CD4-positive, alpha-beta T cell (primary cell): ENCODE data around the gene SORCS2. TPM values are rescaled to one million over a fixed set of nuclear protein-coding genes. Genes with fewer than 3 reads are reported as not detected.

Experiments used
- ATAC-seq: fragments of 200-7000 bp; cut with Tn5 transposase; one replicate; pipeline ENCODE4 v1.10.0; 2022; ENCODE audit warnings: mild to moderate bottlenecking; ENCODE audit not compliant: poor library complexity
- CTCF ChIA-PET: fragments of 350-600 bp; sonication (Branson Sonifier 250); formaldehyde crosslinking; loops from one replicate; lab custom pipeline; 2021; ENCODE audit warnings: antibody characterized with exemption, inconsistent platforms; lab: Charles Lee
- POLR2A ChIA-PET: fragments of 350-600 bp; sonication (Branson Sonifier 250); formaldehyde crosslinking; loops from one replicate; lab custom pipeline; 2021; ENCODE audit warnings: antibody characterized with exemption, inconsistent platforms; lab: Charles Lee
- DNase-seq, 14 experiments: peaks; one replicate each; pipeline ENCODE4 v3.0.0-alpha.2; 2013 to 2020; ENCODE audit warnings: mixed read lengths in 2 of 14
- H3K27ac ChIP-seq, 2 donors: one replicate each; pipeline versions ENCODE4 v1.5.1 to v1.7.0; 2013; ENCODE audit warnings: low read length in 2 of 2, low read depth in 1 of 2, mild to moderate bottlenecking in 1 of 2
- H3K27me3 ChIP-seq, 2 experiments: 1 replicate in 1 of 2; 2 replicates in 1 of 2; pipeline versions ENCODE4 v1.6.1 to v1.7.0; 2013; ENCODE audit warnings: low read length in 2 of 2, control low read depth in 1 of 2, mild to moderate bottlenecking in 1 of 2, moderate library complexity in 1 of 2; ENCODE audit not compliant: insufficient read depth in 2 of 2, control insufficient read depth in 1 of 2
- H3K36me3 ChIP-seq: one replicate; pipeline ENCODE4 v1.6.1; 2013; ENCODE audit warnings: low read length, control low read depth; ENCODE audit not compliant: insufficient read depth
- H3K4me1 ChIP-seq: one replicate; pipeline ENCODE4 v1.6.1; 2013; ENCODE audit warnings: low read length, control low read depth; ENCODE audit not compliant: insufficient read depth
- H3K4me3 ChIP-seq: one replicate; pipeline ENCODE4 v1.5.1; 2013; ENCODE audit warnings: mild to moderate bottlenecking, low read length, moderate library complexity
- H3K9me3 ChIP-seq, 2 experiments: 1 replicate in 1 of 2; 2 replicates in 1 of 2; pipeline versions ENCODE4 v1.6.1 to v1.7.0; 2013; ENCODE audit warnings: low read length in 2 of 2, mild to moderate bottlenecking in 2 of 2, control low read depth in 1 of 2, moderate library complexity in 1 of 2; ENCODE audit not compliant: control insufficient read depth in 1 of 2, insufficient read depth in 1 of 2
- H3K27ac Mint-ChIP-seq: one replicate; pipeline ENCODE4 v1.8.0; 2020; ENCODE audit warnings: mixed read lengths
- H3K27me3 Mint-ChIP-seq: one replicate; pipeline ENCODE4 v1.8.0; 2021; ENCODE audit warnings: mixed read lengths
- H3K36me3 Mint-ChIP-seq: one replicate; pipeline ENCODE4 v1.8.0; 2021; ENCODE audit warnings: low read depth, mixed read lengths
- H3K4me1 Mint-ChIP-seq: one replicate; pipeline ENCODE4 v1.8.0; 2021; ENCODE audit warnings: low read depth, mixed read lengths
- H3K4me3 Mint-ChIP-seq: one replicate; pipeline ENCODE4 v1.8.0; 2020; ENCODE audit warnings: mild to moderate bottlenecking, mixed read lengths
- H3K9me3 Mint-ChIP-seq: one replicate; pipeline ENCODE4 v1.8.0; 2020; ENCODE audit warnings: mixed read lengths
- intact Hi-C, 2 experiments: fragments of 100-400 bp; cut with DNase I in 1 of 2; cut with micrococcal nuclease in 1 of 2; formaldehyde crosslinking; loops; one replicate each; pipeline versions ENCODE4 v1.15.1 to v1.9.0; 2023 to 2025; cut with DNase I, micrococcal nuclease
- total RNA-seq, 174 experiments: library from RNA in 2 of 174; stranded (reverse) in 2 of 174; gene quantifications; one replicate each; pipeline ENCODE4 v1.2.3 and lab custom pipeline; 2021 to 2026
- TF ChIP-seq, protein P1 (sequence below): fragments of 200-600 bp; IDR thresholded peaks from one replicate; pipeline ENCODE4 v1.8.0; 2022; ENCODE audit warnings: antibody characterized with exemption, mild to moderate bottlenecking

SORCS2 gene
- total RNA-seq, 2 experiments from 2014 or later, result not detected

DNA sequence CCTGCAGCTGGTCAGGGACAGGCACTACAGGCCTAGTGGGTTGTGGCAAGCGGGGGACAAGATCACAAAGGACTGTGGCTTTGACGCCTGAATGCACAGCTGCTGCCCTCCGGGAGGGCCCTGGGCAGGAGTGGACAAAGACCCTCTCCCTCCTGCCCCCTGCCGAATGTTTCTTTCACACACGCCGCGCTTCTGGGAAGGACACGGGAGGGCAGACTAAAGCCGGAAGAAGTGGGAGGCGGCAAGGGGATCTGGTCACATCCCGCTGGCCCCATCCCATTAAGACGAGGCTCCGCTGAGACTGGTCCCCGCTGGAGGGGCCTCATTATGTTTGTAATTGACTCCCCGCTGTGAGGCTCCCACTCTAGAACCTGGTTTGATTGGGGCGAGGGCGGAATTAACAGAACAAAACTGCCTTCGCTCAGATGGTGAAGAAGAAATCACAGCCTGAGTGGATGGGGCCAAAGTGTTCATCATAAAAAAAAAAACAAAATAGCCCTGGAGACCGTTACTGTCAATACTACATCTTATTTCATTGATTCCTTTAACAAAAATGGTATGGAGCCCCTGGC is 280.2 kb downstream of the SORCS2 start:
- Mint-ChIP-seq H3K36me3 (no peaks in the 10 kb centered on the region), H3K4me3 (no peak overlapping the region), H3K4me1 (no peaks in the 10 kb centered on the region), H3K27me3 (peaks cover 13% of the 10 kb centered on the region), H3K9me3 (no peaks in the 10 kb centered on the region), H3K27ac (no peak overlapping the region)
- CTCF ChIA-PET, result no interaction called here
- Histone ChIP-seq H3K9me3 (peaks cover 0 to 10% of the 10 kb centered on the region in 2 experiments), H3K27me3 (peaks cover 0 to 4% of the 10 kb centered on the region in 2 experiments), H3K27ac (no peak overlapping the region), H3K4me1 (no peaks in the 10 kb centered on the region), H3K4me3 (no peak overlapping the region), H3K36me3 (no peaks in the 10 kb centered on the region)
- DNase-seq, result no peak
- ATAC-seq, result no peak
- TF ChIP-seq, protein P1, sequence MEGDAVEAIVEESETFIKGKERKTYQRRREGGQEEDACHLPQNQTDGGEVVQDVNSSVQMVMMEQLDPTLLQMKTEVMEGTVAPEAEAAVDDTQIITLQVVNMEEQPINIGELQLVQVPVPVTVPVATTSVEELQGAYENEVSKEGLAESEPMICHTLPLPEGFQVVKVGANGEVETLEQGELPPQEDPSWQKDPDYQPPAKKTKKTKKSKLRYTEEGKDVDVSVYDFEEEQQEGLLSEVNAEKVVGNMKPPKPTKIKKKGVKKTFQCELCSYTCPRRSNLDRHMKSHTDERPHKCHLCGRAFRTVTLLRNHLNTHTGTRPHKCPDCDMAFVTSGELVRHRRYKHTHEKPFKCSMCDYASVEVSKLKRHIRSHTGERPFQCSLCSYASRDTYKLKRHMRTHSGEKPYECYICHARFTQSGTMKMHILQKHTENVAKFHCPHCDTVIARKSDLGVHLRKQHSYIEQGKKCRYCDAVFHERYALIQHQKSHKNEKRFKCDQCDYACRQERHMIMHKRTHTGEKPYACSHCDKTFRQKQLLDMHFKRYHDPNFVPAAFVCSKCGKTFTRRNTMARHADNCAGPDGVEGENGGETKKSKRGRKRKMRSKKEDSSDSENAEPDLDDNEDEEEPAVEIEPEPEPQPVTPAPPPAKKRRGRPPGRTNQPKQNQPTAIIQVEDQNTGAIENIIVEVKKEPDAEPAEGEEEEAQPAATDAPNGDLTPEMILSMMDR, result no peak
- POLR2A ChIA-PET, result no interaction called here
- intact Hi-C loops, result no loop called here

DNA sequence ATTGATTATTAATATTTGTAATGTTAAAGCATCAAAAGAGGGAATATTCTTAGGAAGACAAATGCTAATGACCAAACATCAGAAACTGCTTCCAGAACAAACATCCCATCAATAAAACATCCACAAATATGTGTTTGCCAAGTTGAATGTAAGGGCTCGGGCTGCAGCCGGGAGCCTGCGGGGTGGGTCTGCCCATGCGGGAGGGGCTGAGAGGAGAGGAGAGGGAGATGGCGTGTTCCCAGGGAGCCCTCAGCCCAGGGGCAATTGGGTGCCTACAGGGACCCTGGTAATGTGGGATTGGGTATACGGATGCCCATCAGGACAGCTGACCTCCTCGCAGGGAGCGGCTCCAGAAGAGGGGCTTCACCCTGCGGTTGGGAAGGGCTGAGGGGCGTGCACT is 280.7 kb downstream of the SORCS2 start:
- intact Hi-C loops, result no loop called here
- Histone ChIP-seq H3K4me1 (no peaks in the 10 kb centered on the region), H3K4me3 (no peak overlapping the region), H3K27me3 (peaks cover 0 to 4% of the 10 kb centered on the region in 2 experiments), H3K27ac (no peak overlapping the region), H3K36me3 (no peaks in the 10 kb centered on the region), H3K9me3 (peaks cover 0 to 10% of the 10 kb centered on the region in 2 experiments)
- Mint-ChIP-seq H3K36me3 (no peaks in the 10 kb centered on the region), H3K4me3 (no peak overlapping the region), H3K4me1 (no peaks in the 10 kb centered on the region), H3K27me3 (peaks cover 13% of the 10 kb centered on the region), H3K9me3 (no peaks in the 10 kb centered on the region), H3K27ac (no peak overlapping the region)
- ChIA-PET CTCF (no interaction called here), POLR2A (no interaction called here)
- ATAC-seq (no peak), DNase-seq (no peak)
- TF ChIP-seq, protein P1, result no peak

GRCh38 chr4:7474320-7474719 is 282.0 kb downstream of the SORCS2 start:
- Mint-ChIP-seq H3K27me3 (peaks cover 13% of the 10 kb centered on the region), H3K4me1 (no peaks in the 10 kb centered on the region), H3K9me3 (no peaks in the 10 kb centered on the region), H3K36me3 (no peaks in the 10 kb centered on the region), H3K27ac (no peak overlapping the region), H3K4me3 (no peak overlapping the region)
- Histone ChIP-seq H3K4me3 (no peak overlapping the region), H3K27me3 (peaks cover 0 to 4% of the 10 kb centered on the region in 2 experiments), H3K9me3 (peaks cover 0 to 10% of the 10 kb centered on the region in 2 experiments), H3K36me3 (no peaks in the 10 kb centered on the region), H3K27ac (no peak overlapping the region), H3K4me1 (no peaks in the 10 kb centered on the region)
- DNase-seq, result no peak
- intact Hi-C loops, result no loop called here
- TF ChIP-seq, protein P1, result no peak
- ChIA-PET CTCF (no interaction called here), POLR2A (no interaction called here)
- no peak for ATAC-seq
